Stimulated activated CD8-positive, alpha-beta memory T cell treated with anti-CD3 and anti-CD28 coated beads, Interleukin-4, amount 100 ng/mL, for 48 hours (primary cell): ENCODE results near the gene NAALADL2.

Source experiments
- DNase-seq: peaks from one replicate; pipeline ENCODE4 v3.0.0-alpha.2; 2020

Gene NAALADL2

DNA sequence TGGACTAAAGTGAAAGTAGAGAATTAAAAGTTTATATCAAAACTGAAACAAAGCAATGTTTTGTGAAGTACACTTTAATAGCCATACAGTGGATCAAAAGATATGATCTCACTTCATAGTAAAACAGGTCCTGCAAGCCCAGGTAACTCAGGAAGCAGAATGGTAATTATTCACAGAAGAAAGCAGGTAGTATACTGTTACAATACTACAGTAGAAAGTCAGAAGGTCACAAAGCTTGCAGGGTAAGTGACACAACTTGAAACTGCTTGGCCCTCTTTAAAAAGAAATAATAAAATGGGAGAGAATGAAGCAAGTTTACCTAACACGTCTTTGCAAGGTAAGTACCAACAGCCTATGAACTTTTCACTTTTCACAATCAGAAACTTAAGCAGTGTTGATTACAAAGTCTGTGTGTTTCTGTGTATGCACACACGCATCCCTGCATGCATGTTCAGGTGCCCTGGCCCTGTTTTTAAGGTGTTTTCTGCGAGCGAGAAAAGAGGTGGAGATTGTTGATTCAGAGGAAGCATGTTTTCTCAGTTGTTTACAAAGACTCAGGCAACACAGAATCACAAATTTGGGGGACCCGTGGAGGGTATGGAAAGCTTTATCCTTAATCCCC lies at the start of gene NAALADL2:
TSS of gene NAALADL2 (plus strand) at position 221 of the 622 bp plus-strand sequence.
- DNase-seq: no peak

DNA sequence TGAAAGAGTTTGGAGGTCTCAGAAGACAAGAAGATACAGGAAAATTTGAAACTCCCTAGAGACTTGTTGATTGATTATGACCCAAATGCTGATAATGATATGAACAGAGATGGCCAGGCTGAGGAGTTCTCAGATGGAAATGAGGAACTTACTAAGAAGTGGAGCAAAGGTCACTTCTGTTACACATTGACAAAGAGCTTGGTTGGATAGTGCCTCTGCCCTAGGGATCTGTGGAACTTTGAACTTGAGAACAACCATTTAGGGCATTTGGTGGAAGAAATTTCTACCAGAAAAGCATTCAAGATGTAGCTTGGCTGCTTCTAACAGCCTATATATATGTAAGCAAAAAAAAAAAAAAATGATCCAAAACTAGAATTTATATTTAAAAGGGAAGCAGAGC lies 48.9 kb upstream of the NAALADL2 start:
- DNase-seq: no peak

DNA sequence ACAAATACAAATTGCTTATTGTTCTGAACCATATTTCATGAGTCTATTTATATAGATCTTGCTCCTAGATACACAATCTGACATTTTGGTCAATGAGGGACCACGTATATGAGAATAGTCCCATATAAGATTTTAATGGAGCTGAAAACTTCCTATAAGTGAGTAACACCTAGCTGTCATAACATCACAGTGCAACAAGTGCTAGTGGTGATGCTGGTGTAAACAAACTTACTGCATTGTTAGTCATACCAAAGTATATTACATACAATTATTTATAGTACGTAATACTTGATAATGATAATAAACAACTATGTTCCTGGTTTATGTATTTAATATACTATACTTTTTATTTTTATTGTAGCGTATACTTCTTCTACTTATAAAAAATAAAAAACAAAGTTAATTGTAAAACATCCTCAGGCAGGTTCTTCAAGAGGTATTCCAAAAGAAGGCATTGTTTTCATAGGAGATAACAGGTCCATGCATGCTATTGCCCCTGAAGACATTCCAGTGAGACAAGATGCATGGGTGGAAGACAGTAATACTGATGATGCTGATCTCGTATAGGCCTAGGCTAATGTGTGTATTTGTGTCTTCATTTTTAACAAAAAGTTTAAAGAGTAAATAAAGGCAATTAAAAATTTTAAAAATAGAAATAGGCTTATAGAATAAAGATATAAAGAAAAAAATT lies 46.8 kb upstream of the NAALADL2 start:
- no peak for DNase-seq

DNA sequence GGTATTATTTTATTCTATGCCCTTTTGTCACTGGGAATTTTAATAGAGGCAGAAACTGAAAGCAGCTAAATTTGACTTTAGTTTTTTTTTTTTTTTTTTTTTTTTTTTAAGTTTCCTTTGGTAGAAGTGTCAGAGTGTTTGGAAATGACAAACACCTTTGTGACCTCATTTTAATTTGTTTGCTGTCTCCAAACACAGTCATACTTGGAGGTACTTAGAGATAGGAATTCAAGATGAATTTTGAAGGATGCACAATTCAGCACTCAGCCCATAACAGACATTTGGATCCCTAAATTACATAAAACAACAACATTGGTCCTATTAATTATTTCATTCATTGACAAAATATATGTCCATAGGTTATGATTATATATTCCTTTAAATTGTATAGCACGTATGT lies 43.4 kb upstream of the NAALADL2 start:
- no peak for DNase-seq

DNA sequence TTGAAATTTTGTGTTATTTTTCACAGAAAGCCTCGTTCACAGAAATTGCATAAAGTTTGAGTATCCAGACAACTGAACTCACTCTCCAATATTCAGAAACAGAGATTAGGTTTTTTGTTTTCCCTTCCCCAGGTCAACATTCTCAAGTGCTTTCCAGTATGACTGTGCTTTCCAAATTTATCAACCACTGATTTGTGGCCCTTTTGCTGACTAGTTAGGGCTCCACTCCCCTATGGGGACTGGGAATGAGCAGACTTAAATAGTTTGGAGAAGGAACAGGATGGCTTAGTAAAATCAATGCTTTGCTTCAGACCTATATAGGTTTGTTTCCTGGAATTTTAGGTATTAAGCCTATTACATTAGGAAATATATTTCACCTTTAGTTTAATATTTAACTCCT lies 38.2 kb upstream of the NAALADL2 start:
- no peak for DNase-seq

DNA sequence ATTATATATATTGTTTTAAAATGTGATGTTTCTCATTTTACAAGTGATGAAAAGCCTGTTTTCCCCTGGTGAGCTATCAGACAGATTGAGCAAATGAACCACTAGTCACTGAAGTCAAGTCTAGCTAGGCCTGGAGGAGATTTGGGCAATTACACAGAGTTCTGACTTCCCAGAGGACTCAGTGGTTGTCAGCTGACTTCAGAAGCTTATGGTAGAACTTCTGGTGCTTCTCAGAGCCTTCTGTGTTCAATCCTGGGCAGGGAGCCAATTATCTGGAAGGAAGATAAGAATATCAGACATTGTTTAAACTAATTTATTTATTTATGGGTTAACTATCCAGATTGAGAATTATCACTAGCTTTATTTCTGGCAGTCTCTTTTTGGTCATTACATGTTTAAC lies 37.7 kb upstream of the NAALADL2 start:
- no peak for DNase-seq

DNA sequence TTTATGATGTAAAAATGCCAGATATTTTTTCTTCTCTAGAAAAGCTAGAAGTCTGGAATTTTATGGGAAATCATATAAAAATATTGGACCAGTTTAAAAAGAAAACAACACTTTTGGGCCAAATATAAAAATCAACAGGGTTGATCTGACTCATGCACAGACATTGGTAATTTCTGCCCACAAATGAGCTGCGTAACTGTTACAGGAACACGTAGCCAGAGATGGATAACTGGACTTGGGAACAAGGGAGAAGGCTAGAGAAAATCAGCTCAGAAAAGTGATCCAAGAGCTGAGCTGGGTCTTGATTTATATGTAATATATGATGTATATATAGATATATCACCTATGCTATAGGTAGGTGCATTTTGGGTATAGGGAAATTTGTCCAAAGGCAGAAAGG lies 36.8 kb upstream of the NAALADL2 start:
- no peak for DNase-seq

DNA sequence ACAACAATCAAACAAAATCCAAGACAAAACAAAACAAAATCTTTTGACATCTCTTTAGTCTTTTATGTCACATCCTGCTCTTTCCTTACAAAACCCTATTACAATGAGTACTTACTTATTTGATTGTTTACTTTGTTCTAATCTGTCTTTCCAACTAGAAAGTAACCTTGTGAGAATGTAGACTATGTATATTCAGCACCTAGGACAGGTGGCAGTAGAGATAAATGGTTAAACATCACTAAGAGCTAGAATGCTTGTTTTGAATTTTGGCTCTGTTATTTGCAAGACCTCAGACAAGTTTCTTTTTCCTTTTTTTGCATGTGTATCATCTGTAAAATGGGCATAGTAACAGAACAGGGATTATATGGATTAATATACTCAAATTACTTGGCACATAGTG lies 33.1 kb upstream of the NAALADL2 start:
- DNase-seq: no peak

DNA sequence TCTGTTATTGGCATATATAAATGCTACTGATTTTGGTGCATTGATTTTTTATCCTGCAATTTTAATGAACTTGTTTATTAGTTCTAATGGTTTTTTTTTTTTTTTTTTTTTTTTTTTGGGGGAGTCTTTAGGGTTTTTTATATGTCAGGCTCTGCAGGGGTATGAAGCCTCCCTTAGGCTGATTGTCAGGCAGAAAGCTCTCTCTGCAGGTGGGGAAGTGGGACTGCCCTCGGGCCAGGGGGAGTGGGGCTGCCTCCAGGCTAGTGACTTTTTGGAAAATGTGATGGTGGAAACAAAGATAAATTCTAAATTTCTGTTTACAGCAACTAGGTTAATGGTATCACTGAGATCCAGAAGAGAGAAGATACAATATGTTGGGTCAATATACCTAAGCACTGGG lies 14.4 kb upstream of the NAALADL2 start:
- DNase-seq: no peak

DNA sequence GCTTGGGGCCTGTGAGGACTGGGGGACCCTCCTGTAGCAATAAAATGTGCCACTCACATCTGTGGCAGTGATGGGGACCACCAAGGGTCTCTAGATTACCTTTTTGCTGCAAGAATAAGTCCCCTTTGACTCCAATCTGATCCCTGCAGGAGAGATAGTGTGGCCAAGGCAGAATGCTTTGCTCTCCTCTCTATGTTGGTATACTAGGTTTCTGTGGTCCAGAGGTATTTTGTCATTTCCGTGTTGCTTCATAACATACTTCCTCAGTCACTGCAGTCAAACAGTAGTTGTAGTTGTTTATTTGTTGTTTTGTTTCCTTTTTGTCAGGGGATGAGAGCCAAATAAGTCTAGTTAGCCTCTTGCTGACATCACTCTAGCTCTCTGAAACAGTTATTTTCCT lies 13.1 kb upstream of the NAALADL2 start:
- no peak for DNase-seq

DNA sequence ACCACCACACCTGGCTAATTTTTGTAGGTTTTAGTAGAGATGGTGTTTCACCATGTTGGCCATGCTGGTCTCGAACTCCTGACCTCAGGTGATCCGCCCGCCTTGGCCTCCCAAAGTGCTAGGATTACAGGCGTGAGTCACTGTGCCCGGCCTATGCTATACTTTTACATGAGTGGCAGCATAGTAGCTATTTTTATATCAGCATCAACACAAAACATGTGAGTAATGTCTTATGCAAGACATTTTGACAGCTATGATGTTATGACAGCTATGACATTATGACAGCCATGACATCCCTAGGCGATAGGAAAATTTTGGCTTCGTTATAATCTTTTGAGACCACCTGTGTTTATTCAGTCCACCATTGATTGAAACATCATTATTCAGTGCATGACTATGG lies 4.1 kb upstream of the NAALADL2 start:
- DNase-seq: no peak

DNA sequence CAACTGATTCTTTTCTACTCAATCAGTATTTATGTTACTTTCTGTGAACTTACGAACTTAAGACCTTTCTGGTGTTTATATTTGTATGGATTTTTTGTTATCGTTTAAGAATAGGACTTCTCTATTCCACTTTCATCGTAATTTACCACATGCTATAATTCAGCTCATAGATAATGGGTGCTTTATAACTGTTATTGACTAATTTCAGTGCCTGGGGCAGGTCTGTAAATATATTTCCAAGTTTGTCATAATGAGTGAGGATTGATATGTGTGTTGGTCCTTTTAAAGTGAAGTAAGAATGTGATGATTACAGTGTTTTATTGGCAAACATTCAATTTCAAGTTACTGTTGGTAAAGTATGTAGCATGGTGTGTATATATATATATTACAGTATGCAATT lies 1.8 kb upstream of the NAALADL2 start:
- DNase-seq: no peak

DNA sequence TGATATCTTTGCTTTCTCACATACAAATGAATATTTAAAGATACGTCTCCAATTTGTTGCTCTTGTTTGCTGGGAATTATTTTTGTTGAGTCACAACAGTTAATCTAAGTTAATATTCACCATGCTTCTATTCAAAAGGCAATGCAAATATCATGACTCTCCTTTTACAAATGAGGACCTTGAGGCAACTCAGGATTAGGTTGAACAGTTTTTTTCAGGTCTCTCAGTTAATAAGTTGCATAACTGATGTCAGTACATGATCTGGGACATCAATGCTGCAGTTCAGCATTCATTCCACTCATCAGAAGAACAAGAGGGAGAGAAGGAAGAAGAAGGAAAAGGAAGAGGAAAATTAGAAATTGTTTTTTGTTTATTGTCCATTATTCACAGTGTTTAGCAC lies 781 bp upstream of the NAALADL2 start:
- DNase-seq: no peak

DNA sequence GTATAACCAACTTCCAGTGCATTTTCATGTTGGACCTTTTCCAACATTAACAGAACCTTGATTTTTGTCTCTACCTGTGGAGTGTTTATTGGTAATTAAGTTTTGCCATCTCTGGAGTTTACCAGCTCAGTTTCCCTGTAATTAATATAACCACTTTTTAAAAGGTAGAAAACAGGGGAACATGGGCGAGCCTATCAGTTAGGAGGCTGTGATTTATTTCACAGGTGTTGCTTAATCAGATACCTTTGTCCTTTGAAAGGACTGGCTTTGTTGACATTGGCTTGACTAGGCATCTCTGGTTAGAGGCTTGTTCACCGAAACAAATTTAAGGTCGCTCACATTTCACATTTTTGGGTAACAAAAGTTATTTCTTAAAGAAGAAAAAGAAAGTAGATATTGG lies 622 bp downstream of the NAALADL2 start:
- DNase-seq: no peak

DNA sequence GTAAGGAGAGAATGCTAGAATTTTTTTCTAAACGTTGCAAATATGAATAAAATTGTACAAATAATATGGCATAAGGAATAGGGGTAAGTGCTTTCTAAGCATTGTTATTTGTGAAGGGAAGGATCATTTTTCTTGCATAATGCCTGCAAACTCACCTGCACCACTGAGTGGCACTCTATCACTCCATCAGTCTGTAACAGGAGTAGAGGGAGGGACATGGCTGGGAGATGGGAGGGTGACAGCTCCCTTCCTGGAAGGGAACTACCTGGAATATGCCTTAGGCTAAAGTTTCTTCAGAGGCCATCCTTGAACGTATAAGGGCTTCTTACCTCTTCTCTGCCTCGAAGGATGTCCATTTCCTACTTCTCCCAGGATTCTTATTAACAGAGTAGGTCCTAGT lies 3.0 kb downstream of the NAALADL2 start:
- no peak for DNase-seq

DNA sequence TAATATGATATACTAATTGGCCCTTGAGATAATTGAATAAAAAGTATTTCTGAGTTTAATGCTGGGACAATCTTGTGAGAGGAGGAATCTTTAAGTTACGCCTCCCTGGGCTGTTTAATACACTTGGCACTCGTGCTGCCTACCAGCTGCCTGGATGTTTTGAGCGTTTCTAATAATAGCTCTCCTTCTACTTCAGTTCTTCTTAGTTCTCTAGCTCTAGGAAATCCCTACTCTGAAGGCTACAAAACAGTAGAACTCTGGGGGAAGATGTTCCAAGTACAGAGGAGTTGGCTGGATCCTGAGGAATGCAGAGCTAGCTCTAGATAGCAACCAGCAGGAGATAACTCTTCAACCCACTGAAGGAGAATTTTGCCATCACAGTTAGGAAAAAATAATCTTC lies 3.5 kb downstream of the NAALADL2 start:
- DNase-seq: no peak

DNA sequence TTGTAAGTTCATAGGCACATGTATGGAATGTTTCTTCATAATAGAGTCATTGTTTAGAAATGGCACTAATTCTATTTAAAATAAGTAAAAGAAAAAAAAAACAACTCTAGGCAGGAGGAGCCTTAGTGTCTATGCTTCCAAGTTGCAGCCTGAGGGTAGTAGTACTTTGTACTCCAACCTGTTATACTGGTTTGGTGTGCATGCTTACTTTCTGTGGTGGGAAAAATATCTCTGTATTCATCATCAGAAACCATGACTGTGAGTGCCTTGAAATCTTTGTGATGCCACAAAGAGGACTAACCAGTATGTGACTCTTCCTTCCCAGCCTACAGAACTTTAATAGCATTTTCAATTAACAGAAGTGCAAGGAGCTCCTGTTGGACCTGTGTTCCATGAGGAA lies 4.4 kb downstream of the NAALADL2 start:
- no peak for DNase-seq

DNA sequence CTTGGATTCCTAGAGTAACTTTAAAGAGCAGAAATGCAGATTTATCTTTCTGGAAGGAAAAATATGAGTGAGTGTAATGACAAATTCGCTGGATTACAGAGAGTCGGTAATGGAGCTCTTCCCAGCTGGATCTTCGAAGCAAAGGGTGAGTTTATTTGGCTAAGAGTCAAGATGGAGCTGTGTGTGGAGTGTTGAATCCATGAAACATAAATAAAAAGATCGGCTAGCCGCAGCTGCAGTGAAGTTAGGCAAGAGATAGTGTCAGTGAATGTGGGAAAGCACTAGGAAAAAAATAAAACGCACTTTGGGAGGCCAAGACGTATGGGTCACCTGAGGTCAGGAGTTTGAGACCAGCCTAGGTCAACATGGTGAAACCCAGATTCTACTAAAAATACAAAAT lies 10.3 kb downstream of the NAALADL2 start:
- DNase-seq: no peak

DNA sequence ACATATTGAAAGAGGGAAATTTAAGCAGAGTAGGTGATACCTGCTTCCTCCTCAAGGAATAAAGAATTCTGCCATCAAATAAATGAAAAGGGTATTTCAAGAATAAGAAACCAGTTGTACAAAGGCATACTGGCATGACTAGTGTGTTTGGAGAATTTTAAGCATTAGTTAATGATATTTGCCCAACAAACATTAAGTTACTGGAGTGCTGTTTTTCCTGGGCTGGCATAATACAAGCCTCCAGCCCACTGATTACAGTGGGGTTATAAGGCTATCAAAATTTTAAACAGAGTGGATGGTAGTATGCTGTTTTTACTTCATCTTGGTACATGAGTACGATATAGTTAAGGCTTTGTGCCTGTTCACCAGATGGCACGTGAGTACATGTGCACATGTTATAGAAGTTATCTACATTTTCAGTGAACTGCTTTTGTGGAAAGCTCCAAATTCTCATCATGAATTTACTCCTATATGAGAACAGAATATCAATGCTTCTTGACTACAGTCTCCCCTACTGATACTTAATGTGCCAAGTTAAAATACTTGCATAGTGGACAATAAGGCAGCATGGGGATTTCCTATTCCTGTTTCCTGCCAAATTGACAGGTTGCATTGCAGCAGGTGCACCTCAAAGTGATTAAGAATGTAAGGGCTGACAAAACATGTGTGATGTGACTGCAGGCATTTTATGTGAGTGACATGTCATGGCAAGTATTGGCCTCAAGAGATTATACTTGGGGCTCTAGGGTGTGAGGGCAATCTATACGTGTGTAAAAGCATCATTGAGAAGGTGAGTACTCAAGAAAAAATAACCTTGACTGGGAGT lies 14.9 kb downstream of the NAALADL2 start:
- no peak for DNase-seq

DNA sequence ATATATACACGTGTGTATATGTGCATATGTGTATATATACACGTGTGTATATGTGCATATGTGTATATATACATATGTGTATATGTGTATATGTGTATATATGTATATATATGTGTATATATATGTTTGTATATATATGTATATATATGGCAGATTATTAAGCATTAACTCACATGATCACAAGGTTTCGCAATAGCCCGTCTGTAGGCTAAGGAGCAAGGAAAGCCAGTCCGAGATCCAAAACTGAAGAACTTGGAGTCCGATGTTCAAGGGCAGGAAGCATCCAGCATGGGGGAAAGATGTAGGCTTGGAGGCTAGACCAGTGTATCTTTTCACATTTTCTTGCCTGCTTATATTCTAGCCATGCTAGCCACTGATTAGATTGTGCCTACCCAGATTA lies 23.7 kb downstream of the NAALADL2 start:
- no peak for DNase-seq

DNA sequence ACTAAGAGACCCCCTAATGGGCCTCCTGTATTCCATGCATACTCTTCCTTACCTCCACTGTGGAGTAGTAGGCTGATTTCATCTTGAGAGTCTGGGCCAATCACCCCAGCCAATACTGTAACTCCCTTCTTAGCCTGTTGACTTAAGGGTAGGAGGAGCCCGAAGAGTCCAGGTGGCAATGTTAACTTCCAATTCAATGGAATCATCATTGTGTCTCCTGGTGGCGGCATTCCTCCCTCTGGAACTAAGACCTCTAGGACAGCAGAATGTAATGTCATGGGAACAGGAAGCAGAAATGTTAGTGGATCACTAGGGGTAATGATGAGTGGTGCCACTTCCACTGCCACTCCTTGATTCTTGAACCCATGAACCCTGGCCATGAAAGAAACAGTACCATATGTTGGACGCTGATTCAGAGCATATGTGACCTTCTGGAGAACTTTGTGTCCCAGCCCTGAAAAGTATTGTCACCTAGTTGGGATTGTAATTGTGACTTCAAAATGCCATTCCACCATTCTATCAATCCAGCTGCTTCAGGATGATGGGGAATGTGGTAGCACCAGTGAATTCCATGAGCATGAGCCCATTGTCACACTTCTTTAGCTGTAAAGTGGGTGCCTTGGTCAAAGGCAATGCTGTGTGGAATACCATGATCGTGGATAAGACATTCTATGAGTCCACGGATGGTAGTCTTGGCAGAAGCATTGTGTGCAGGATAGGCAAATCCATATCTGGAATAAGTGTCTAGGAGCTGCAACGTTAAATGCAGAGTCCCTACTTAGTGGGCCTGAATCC lies 24.9 kb downstream of the NAALADL2 start:
- DNase-seq: no peak

DNA sequence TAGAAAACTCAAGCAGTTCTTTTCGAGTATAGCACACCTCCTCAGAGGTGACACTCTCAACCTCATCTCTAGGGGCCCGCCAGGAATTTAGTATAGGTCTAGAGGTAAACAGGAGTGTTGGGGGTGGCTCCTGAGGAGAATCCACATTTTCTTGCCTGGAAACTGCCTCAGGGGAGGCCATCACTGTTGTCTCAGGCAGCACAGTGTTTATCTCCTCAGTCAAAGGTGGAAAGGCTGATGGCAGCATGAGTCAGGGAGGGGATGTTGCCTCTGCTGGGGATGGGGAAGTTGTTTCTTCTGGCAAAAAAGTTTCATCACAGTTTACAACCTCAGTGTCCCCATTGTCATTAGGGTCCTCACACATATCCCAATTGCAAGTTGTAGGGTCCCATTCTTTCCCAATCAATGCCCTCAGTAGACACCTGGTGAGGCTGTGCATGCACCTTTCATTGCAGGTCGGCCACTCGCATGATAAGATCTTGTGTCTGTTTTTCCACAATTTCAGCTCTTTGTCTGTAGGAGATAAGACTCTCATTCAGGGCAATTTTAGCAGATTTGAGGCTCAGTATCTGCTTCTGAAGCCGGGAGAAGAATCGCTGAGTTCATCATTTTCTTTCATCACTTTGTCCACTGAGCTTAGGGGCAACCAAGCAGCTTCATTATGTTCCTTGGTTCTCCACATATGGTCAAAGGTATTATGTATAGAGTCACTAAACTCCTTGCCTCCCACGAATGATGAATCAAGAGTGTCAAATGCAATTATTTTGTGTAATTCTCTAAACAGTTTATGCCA lies 25.8 kb downstream of the NAALADL2 start:
- DNase-seq: no peak
